Immature natural killer cell (primary cell): ENCODE data around the gene CDC42EP2. TPM values are rescaled to one million over a fixed set of nuclear protein-coding genes. Genes with fewer than 3 reads are reported as not detected.

ENCODE experiments used
- DNase-seq, 3 donors: peaks; one replicate each; pipeline ENCODE4 v3.0.0; 2022; ENCODE audit warnings: mixed read lengths in 1 of 3
- H3K27ac Mint-ChIP-seq, 6 donors: one replicate each; pipeline ENCODE4 v1.8.0; 2020; ENCODE audit warnings: mixed read lengths in 6 of 6, mild to moderate bottlenecking in 5 of 6, inconsistent platforms in 4 of 6, moderate library complexity in 3 of 6
- H3K27me3 Mint-ChIP-seq, 3 donors: one replicate each; pipeline ENCODE4 v1.8.0; 2020 to 2021; ENCODE audit warnings: low read depth in 3 of 3, mild to moderate bottlenecking in 3 of 3, mixed read lengths in 3 of 3, moderate library complexity in 3 of 3, inconsistent platforms in 1 of 3
- H3K36me3 Mint-ChIP-seq, 3 donors: one replicate each; pipeline ENCODE4 v1.8.0; 2020; ENCODE audit warnings: mixed read lengths in 3 of 3, inconsistent platforms in 2 of 3, mild to moderate bottlenecking in 2 of 3
- H3K4me1 Mint-ChIP-seq, 2 donors: one replicate each; pipeline ENCODE4 v1.8.0; 2020; ENCODE audit warnings: inconsistent platforms in 2 of 2, mild to moderate bottlenecking in 2 of 2, mixed read lengths in 2 of 2, moderate library complexity in 1 of 2
- H3K4me3 Mint-ChIP-seq, 5 donors: one replicate each; pipeline ENCODE4 v1.8.0; 2020; ENCODE audit warnings: mild to moderate bottlenecking in 5 of 5, mixed read lengths in 5 of 5, inconsistent platforms in 3 of 5, moderate library complexity in 3 of 5
- H3K9me3 Mint-ChIP-seq, 6 donors: one replicate each; pipeline ENCODE4 v1.8.0; 2020; ENCODE audit warnings: mild to moderate bottlenecking in 6 of 6, mixed read lengths in 6 of 6, inconsistent platforms in 4 of 6, moderate library complexity in 3 of 6
- polyA plus RNA-seq, 3 donors: library from polyadenylated mRNA; unstranded; fragments of 300-500 nt; fragmentation: Illumina TruSeq; gene quantifications; one replicate each; pipeline ENCODE4 v1.2.3, GENCODE V29; 2021

The CDC42EP2 gene
- polyA plus RNA-seq, 3 donors from 2014 or later, result not detected

- no peak overlapping the region for H3K27ac Mint-ChIP-seq
- H3K4me1 Mint-ChIP-seq, result peaks cover 22 to 30% of the 10 kb centered on the region in 2 donors
- no peaks in the 10 kb centered on the region for H3K9me3 Mint-ChIP-seq
- H3K4me3 Mint-ChIP-seq, result no peak overlapping the region
- DNase-seq, result no peak
- peaks cover 0 to 37% (median 11%) of the 10 kb centered on the region in 3 donors for H3K36me3 Mint-ChIP-seq
- peaks cover 0 to 4% (median 2%) of the 10 kb centered on the region in 3 donors for H3K27me3 Mint-ChIP-seq
Observed at GRCh38 chr11:65340226-65340625, 25.6 kb downstream of the CDC42EP2 start.

GRCh38 chr11:65341856-65342255 is 27.2 kb downstream of the CDC42EP2 start:
- Mint-ChIP-seq H3K9me3 (no peaks in the 10 kb centered on the region), H3K27me3 (peaks cover 0 to 5% (median 4%) of the 10 kb centered on the region in 3 donors), H3K4me3 (no peak overlapping the region), H3K36me3 (peaks cover 10 to 47% (median 19%) of the 10 kb centered on the region in 3 donors), H3K27ac (no peak overlapping the region), H3K4me1 (peaks cover 17 to 24% of the 10 kb centered on the region in 2 donors)
- DNase-seq, result no peak

GRCh38 chr11:65351511-65351910 is 36.8 kb downstream of the CDC42EP2 start:
- no peaks in the 10 kb centered on the region for H3K9me3 Mint-ChIP-seq
- peaks cover 13 to 23% of the 10 kb centered on the region in 2 donors for H3K4me1 Mint-ChIP-seq
- no peak overlapping the region for H3K4me3 Mint-ChIP-seq
- peak overlapping the region in 1 of 6 donors; percentile 3 for H3K27ac Mint-ChIP-seq
- DNase-seq, result no peak
- peaks cover 4 to 17% (median 5%) of the 10 kb centered on the region in 3 donors for H3K27me3 Mint-ChIP-seq
- peaks cover 8 to 21% (median 12%) of the 10 kb centered on the region in 3 donors for H3K36me3 Mint-ChIP-seq

- peaks cover 13 to 23% of the 10 kb centered on the region in 2 donors for H3K4me1 Mint-ChIP-seq
Observed at GRCh38 chr11:65352783-65353182, 38.1 kb downstream of the CDC42EP2 start.

GRCh38 chr11:65353376-65353775 is 38.7 kb downstream of the CDC42EP2 start:
- peaks cover 5 to 18% (median 10%) of the 10 kb centered on the region in 3 donors for H3K36me3 Mint-ChIP-seq
- DNase-seq, result no peak
- H3K4me3 Mint-ChIP-seq, result peak overlapping the region; percentile 65 to 82 (median 75)
- peaks cover 13 to 23% of the 10 kb centered on the region in 2 donors for H3K4me1 Mint-ChIP-seq
- H3K27ac Mint-ChIP-seq, result peak overlapping the region; percentile 41 to 84 (median 82)
- H3K27me3 Mint-ChIP-seq, result peaks cover 5 to 17% (median 7%) of the 10 kb centered on the region in 3 donors
- no peaks in the 10 kb centered on the region for H3K9me3 Mint-ChIP-seq

More at GRCh38 chr11:65352783-65353182, 38.1 kb downstream of the CDC42EP2 start:
- no peak overlapping the region for H3K4me3 Mint-ChIP-seq
- no peak for DNase-seq
- no peaks in the 10 kb centered on the region for H3K9me3 Mint-ChIP-seq
- peaks cover 5 to 15% (median 7%) of the 10 kb centered on the region in 3 donors for H3K27me3 Mint-ChIP-seq
- H3K36me3 Mint-ChIP-seq, result peaks cover 5 to 18% (median 10%) of the 10 kb centered on the region in 3 donors
- peak overlapping the region in 1 of 6 donors; percentile 34 for H3K27ac Mint-ChIP-seq

GRCh38 chr11:65353900-65354264 is 39.2 kb downstream of the CDC42EP2 start:
- peaks cover 13 to 23% of the 10 kb centered on the region in 2 donors for H3K4me1 Mint-ChIP-seq
- H3K27ac Mint-ChIP-seq, result peak overlapping the region; percentile 41 to 84 (median 82)
- peaks cover 2 to 13% (median 5%) of the 10 kb centered on the region in 3 donors for H3K36me3 Mint-ChIP-seq
- H3K27me3 Mint-ChIP-seq, result peaks cover 5 to 17% (median 7%) of the 10 kb centered on the region in 3 donors
- DNase-seq, result no peak
- H3K4me3 Mint-ChIP-seq, result peak overlapping the region; percentile 65 to 82 (median 75)
- no peaks in the 10 kb centered on the region for H3K9me3 Mint-ChIP-seq

GRCh38 chr11:65354265-65355012 is 39.8 kb downstream of the CDC42EP2 start, which contains the start of gene TIGD3:
TIGD3 (plus strand) TSS chr11:65354751; CDS start chr11:65355809, 1,058 bp downstream.
- Mint-ChIP-seq H3K27me3 (peaks cover 5 to 17% (median 7%) of the 10 kb centered on the region in 3 donors), H3K4me3 (peak within 1 kb of the TSS; percentile 84 to 94 (median 89)), H3K27ac (peak within 1 kb of the TSS; percentile 41 to 87 (median 82)), H3K4me1 (peaks cover 13 to 23% of the 10 kb centered on the region in 2 donors), H3K36me3 (peaks cover 0 to 11% (median 4%) of the 10 kb centered on the region in 3 donors), H3K9me3 (no peaks in the 10 kb centered on the region)
- peak; percentile 97 to 98 (median 97) for DNase-seq

GRCh38 chr11:65355013-65355775 is 40.5 kb downstream of the CDC42EP2 start:
- H3K36me3 Mint-ChIP-seq, result peaks cover 0 to 11% (median 4%) of the 10 kb centered on the region in 3 donors
- no peaks in the 10 kb centered on the region for H3K9me3 Mint-ChIP-seq
- H3K4me3 Mint-ChIP-seq, result peak overlapping the region; percentile 84 to 94 (median 89)
- H3K27me3 Mint-ChIP-seq, result peaks cover 5 to 17% (median 7%) of the 10 kb centered on the region in 3 donors
- DNase-seq, result peak; percentile 10 to 37 (median 28)
- H3K4me1 Mint-ChIP-seq, result peaks cover 13 to 23% of the 10 kb centered on the region in 2 donors
- H3K27ac Mint-ChIP-seq, result peak overlapping the region in 4 of 6 donors; percentile 82 to 87 (median 84)

GRCh38 chr11:65355776-65356393 is 41.2 kb downstream of the CDC42EP2 start:
- Mint-ChIP-seq H3K36me3 (peaks cover 0 to 11% (median 4%) of the 10 kb centered on the region in 3 donors), H3K27ac (peak overlapping the region in 4 of 6 donors; percentile 47 to 87 (median 62)), H3K9me3 (no peaks in the 10 kb centered on the region), H3K27me3 (peaks cover 5 to 17% (median 7%) of the 10 kb centered on the region in 3 donors), H3K4me3 (peak overlapping the region; percentile 84 to 94 (median 89)), H3K4me1 (peaks cover 13 to 23% of the 10 kb centered on the region in 2 donors)
- no peak for DNase-seq

- no peak for DNase-seq
- peaks cover 13 to 23% of the 10 kb centered on the region in 2 donors for H3K4me1 Mint-ChIP-seq
- peaks cover 0 to 11% (median 4%) of the 10 kb centered on the region in 3 donors for H3K36me3 Mint-ChIP-seq
- H3K9me3 Mint-ChIP-seq, result no peaks in the 10 kb centered on the region
- H3K27me3 Mint-ChIP-seq, result peaks cover 5 to 17% (median 7%) of the 10 kb centered on the region in 3 donors
- peak overlapping the region in 4 of 5 donors; percentile 30 to 78 (median 70) for H3K4me3 Mint-ChIP-seq
- H3K27ac Mint-ChIP-seq, result no peak overlapping the region
Observed at GRCh38 chr11:65356394-65356972, 41.8 kb downstream of the CDC42EP2 start.

GRCh38 chr11:65357856-65358356 is 43.2 kb downstream of the CDC42EP2 start:
- H3K9me3 Mint-ChIP-seq, result no peaks in the 10 kb centered on the region
- no peak for DNase-seq
- no peak overlapping the region for H3K27ac Mint-ChIP-seq
- H3K27me3 Mint-ChIP-seq, result peaks cover 5 to 21% (median 7%) of the 10 kb centered on the region in 3 donors
- H3K36me3 Mint-ChIP-seq, result no peaks in the 10 kb centered on the region
- peaks cover 21 to 32% of the 10 kb centered on the region in 2 donors for H3K4me1 Mint-ChIP-seq
- no peak overlapping the region for H3K4me3 Mint-ChIP-seq

- Mint-ChIP-seq H3K4me1 (peaks cover 8 to 9% of the 10 kb centered on the region in 2 donors), H3K4me3 (peak overlapping the region in 3 of 5 donors; percentile 20 to 59 (median 54)), H3K36me3 (no peaks in the 10 kb centered on the region), H3K27ac (peak overlapping the region; percentile 81 to 94 (median 85)), H3K27me3 (peaks cover 0 to 8% (median 3%) of the 10 kb centered on the region in 3 donors), H3K9me3 (no peaks in the 10 kb centered on the region)
- DNase-seq, result peak; percentile 47 to 57 (median 55)
Observed at GRCh38 chr11:65362320-65362931, 47.8 kb downstream of the CDC42EP2 start.
